DOHH2 (cell line): ENCODE measurements around the gene XPNPEP3.
"Not testable (repeated sequence)": the region's sequence is repeated elsewhere in the genome, so short reads cannot be mapped to it uniquely, and the experiment has no call there.

Source experiments
- CTCF ChIP-seq: fragments of 200-600 bp; sonication (generic); IDR thresholded peaks from one replicate; pipeline ENCODE4 v1.5.1; 2014; ENCODE audit warnings: antibody characterized with exemption, mild to moderate bottlenecking, low read depth, low read length; ENCODE audit not compliant: poor library complexity, severe bottlenecking
- EZH2phosphoT487 ChIP-seq: fragments of 200-600 bp; sonication (generic); IDR thresholded peaks from 2 replicates; pipeline ENCODE4 v1.6.1; 2017; ENCODE audit warnings: borderline replicate concordance, mild to moderate bottlenecking, antibody characterized with exemption, low read length, moderate library complexity, mixed read lengths

GRCh38 chr22:40826292-40826691 lies 30.7 kb upstream of the XPNPEP3 start:
- TF ChIP-seq CTCF, EZH2phosphoT487: not testable (repeated sequence)
